ENCODE data around the gene UBE2Q2.

DNA sequence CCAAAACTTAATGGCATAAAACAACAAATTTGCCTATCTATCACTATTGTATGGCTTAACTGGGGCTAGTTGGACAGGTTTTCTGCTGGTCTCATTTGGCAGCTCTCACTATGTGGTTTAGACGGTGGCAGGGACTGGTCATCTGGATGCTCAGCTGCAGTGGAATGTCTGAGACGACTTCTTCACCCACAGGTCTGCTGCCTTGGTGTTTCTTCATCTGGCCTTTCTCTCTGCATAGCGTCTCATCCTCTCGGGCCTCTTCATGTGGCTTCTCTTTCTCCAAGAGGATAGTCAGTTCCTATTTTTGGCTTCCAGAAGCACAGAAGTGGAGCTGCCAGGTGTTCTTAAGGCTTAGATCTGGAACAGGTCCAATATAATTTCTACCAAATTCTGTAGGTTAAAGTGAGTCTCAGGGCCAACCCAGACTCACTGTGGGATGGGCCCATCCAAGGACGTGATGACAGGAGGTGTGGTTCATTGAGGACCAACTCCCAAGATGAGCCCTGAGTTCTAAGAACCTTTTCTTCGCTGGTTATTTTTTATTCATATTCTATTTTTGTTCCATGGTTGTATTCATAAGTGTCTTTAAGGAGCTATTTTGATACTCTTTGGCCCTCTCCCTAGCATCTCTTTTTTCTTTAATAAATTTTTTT is 18.6 kb downstream of the UBE2Q2 start:
- TF ChIP-seq POLR2AphosphoS5 (IDR thresholded peaks at IDR 0.05; ENCODE audit: low read depth, low read length) (no peak), TAF1 (IDR thresholded peaks at IDR 0.05; ENCODE audit: borderline replicate concordance, insufficient read depth, low read length) (no peak), SIN3A (IDR thresholded peaks at IDR 0.05; ENCODE audit: borderline replicate concordance, insufficient read depth, low read length) (no peak)
- TF ChIP-seq, protein P1, sequence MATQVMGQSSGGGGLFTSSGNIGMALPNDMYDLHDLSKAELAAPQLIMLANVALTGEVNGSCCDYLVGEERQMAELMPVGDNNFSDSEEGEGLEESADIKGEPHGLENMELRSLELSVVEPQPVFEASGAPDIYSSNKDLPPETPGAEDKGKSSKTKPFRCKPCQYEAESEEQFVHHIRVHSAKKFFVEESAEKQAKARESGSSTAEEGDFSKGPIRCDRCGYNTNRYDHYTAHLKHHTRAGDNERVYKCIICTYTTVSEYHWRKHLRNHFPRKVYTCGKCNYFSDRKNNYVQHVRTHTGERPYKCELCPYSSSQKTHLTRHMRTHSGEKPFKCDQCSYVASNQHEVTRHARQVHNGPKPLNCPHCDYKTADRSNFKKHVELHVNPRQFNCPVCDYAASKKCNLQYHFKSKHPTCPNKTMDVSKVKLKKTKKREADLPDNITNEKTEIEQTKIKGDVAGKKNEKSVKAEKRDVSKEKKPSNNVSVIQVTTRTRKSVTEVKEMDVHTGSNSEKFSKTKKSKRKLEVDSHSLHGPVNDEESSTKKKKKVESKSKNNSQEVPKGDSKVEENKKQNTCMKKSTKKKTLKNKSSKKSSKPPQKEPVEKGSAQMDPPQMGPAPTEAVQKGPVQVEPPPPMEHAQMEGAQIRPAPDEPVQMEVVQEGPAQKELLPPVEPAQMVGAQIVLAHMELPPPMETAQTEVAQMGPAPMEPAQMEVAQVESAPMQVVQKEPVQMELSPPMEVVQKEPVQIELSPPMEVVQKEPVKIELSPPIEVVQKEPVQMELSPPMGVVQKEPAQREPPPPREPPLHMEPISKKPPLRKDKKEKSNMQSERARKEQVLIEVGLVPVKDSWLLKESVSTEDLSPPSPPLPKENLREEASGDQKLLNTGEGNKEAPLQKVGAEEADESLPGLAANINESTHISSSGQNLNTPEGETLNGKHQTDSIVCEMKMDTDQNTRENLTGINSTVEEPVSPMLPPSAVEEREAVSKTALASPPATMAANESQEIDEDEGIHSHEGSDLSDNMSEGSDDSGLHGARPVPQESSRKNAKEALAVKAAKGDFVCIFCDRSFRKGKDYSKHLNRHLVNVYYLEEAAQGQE (IDR thresholded peaks at IDR 0.05; ENCODE audit: insufficient read depth in 1 of 2, low read depth in 2 of 2, low read length in 2 of 2): no peak
